GM18873 (cell line): ENCODE measurements around the gene YWHAH.
A peak's percentile ranks its signal among the peaks of the same experiment; 100 is the strongest.

ENCODE experiments used
- ATAC-seq: cut with Tn5 transposase; IDR thresholded peaks from one replicate; pipeline ENCODE4 v1.9.1; 2021; ENCODE audit warnings: mild to moderate bottlenecking, moderate library complexity, moderate number of reproducible peaks; ENCODE audit not compliant: unreplicated experiment, low FRiP score

Gene YWHAH

DNA sequence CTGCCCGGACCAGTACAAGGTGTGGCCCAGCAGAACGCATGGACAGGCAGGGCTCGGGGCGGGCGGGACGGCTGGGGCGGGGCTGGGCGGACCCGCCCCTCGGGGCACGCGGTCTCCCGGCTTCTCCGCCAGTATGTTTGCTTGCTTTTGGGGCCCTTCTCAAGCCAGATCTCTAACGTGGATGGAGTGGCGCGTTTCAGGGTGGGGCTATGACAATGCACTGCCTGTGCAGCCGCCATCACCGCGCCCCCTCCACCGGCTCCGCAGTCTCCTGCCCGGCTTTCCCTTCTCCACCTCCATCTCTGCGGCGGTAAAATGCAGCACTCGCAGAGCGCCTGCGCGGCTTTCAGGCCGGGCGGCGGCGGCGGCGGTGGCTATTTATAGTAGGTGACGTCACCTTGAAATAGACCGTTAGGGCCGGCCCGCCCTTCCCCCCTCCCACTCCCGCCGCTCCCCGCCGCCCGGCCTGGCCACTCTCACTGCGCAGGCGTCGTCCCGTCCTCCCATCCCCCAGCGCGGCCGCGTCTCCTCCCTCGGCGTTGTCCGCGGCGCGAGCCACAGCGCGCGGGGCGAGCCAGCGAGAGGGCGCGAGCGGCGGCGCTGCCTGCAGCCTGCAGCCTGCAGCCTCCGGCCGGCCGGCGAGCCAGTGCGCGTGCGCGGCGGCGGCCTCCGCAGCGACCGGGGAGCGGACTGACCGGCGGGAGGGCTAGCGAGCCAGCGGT, at the start of gene YWHAH:
TSS of gene YWHAH (plus strand) at position 558 of the 722 bp plus-strand sequence. CDS start 199 bp downstream, outside the sequence.
- peak; percentile 41 for ATAC-seq

DNA sequence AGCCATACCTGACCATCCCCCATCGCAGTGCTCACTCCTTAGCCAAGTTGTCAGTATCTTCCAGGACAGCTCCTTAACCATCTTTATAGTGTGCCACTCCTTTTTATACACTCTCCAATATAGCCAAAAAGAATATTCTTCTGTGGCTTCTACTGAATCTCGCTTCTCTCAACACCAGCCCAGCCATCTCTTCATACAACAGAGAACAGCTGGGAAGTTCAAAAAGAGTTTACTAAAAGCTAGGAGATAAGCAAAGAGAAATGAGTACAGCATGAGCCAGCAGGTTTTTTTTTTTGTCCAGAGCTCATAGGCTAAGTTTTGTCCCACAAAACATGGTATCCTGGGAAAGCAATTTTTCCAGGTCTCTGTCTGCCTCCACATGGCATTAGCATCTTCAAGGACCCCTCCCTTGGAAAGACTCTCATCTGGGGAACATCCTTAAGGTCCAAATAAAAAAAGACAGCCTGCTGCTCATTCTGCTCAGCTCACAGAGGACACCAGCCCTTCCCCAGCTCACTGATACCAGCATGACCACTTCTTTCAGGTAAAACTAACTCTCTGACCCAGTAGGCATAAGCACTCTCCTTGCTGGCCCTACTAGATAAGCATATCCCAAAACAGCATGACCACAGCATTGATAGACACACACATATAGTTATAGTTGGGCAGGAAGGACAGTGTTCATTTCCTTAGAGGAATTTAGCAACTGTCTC, 48.8 kb upstream of the YWHAH start:
- ATAC-seq = no peak

DNA sequence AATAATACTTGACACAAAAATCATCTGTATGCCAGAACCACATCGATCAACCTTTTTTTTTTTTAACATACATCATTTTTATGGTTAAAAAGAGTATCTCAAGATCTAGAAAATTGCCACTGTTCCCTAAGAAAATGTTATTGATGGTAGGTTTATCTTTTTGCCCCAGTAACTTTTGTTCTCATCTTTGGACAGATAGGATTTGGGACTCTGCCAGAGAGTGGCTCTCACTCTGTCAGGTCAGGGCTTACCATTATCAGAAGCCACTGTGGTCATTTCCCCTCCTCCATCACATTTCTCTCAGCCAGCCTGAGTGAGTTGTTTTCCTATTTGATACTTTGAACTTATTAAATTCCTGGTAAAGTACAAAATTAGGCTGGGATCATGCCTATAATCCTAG, 47.9 kb upstream of the YWHAH start:
- ATAC-seq = no peak

DNA sequence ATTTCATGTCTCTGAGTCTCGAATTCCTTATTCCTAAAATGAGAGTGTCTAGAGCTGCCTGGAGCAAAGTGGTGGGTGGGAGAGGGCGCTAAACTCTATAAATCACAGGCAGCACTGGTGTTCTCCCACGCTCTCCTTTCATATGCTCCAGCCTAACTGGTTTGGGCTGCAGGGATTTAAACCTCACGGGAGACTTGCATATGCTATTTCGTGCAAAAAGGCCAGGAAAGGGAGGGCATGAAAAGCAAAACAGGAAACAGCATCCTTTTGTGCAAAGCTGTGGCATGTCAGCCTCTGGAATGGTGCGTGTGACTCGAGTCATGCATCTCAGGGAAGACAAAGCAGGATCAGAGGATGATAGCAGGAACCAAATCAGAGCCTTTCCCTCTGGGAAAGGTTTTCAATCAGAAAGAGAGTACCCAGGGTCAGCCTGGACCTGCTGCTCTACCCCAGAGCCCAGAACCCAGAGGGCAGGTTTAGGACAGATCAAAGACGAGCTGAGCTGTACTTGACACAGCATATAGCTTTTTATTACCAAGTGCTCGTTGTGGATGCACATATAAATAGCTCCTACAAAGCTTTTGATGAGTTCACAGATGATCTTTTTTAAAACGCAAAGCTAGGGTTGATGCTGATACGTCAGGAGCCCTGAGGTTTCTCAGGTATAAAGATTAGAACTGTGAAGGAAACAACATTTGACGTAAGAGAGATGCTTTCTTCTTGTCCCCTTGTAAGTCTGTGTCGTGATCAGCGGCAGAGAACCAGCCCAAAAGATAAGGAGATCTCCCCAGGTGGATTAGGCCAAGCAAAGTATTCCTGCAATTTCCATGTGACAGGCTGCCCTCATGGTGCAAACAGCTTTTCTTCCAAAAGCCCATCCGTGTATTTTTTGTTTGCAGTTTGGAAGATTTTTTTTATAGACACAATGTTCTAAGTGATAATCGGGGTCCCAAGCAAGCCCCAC, 46.2 kb upstream of the YWHAH start:
- ATAC-seq = no peak

DNA sequence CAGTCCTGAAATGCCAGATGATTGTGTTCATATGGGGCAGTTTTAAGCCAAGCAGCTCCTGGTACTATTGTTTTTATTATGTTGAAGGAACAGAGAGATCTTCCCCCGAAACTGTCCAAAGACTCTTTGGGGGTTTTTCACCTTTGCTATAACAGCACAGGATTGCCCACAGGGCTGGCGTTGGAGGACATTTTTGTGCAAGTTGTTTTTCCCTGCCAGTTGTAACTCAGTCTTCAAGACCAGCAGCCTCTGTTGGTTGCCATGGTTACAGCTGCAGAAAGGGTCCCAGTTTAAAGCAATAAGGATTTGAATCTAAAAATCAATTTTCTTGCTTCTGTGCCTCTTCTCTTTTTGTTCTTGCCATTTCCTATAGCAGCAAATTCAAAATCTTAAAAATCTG, 45.4 kb upstream of the YWHAH start:
- no peak for ATAC-seq

DNA sequence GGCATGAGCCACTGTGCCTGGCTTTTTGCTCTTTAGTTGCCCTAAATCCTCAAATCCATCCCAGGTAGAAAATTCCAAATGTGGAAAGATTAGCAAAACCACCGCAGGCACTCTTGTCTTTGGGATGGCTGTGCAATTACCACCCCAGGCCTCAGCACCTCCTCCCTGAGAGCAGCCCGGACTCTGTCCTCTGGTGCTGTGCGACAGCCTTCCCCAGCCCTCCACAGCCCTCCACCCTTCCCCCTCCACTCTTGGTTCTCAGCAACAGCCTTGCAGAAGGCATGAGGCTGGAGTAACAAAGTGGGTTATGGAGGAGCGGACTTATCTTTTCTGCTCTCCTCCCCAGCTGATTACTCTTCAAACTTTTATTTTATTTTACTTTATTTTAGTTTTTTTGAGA, 44.7 kb upstream of the YWHAH start:
- no peak for ATAC-seq

DNA sequence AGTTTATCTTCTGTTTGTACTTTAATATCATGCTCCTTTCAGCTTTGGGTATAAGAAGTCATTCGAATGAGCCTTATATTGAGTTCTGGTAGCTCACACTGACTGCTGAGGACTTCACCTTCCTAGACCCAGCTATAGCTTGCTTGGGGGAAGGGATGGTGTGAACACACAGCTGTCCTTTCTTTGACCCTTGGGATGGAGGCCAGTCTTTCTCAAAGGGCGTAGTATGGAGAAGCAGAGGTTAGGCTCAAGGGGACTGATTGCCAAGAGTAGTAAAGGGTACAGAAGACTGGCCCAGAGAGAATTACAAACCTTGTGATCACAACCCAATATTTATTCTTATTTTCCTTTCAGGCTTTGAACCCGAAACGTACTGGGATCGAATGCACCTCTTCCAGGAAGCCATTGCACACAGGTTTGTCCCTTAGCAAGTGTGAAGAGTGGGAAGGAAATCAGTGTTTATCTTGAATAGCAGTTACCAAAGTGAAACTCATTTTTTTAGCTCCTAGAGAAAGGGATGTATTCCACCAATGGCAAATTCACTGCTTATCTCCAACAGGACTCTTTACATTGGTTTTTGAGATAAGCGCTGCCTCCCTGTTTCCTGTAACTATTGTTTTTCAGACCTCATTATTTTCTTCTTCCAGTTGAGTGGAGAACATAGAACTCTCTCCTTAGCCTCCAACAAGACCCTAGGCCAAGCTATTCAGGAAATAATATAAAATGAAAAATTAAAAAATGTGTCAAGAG, 42.8 kb upstream of the YWHAH start:
- no peak for ATAC-seq

DNA sequence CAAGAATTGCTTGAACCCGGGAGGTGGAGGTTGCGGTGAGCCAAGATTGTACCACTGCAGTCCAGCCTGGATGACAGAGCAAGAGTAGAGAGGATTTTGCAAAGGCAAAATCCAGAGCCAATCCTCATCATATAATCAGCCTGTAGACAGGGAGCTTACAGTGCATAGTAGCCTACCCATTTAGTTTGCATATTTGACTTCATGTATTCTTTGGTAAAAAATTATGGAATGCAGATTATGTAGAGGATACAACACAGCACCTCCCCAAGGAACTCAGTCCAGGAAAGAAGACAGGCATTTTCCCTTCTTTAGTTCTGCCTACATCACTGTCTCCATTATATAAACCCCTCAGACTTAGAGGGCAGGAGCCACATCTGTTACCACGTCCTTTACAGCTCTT, 39.7 kb upstream of the YWHAH start:
- no peak for ATAC-seq

DNA sequence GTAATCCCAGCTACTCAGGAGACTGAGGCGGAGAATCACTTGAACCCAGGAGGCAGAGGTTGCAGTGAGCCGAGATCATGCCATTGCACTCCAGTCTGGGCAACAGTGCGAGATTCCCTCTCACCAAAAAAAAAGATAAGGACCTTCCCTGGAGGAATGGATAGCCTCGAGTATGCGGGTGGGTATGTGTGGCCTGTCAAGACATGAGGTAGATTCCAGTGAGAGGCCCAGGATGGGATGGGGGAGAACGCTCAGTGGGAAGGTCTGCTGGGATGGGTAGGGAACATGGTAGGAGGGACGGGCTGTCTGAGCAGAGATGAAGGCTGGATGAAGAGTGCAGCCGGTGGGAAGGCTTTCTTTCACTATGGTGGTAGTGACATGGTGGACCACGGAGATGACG, 39.0 kb upstream of the YWHAH start:
- ATAC-seq = no peak

DNA sequence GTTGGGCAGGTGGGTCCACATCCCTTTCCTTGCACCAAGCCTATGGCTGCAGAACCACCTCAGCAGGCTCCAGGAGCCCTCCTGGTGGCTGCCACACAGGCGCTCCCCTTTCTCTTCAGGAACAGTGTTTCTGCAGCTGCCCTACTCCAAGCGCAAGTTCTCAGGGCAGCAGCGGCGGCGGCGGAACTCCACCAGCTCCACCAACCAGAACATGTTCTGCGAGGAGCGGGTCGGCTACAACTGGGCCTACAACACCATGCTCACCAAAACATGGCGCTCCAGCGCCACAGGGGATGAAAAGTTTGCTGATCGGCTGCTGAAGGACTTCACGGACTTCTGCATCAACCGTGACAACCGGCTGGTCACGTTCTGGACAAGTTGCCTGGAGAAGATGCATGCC, 38.2 kb upstream of the YWHAH start:
- no peak for ATAC-seq

DNA sequence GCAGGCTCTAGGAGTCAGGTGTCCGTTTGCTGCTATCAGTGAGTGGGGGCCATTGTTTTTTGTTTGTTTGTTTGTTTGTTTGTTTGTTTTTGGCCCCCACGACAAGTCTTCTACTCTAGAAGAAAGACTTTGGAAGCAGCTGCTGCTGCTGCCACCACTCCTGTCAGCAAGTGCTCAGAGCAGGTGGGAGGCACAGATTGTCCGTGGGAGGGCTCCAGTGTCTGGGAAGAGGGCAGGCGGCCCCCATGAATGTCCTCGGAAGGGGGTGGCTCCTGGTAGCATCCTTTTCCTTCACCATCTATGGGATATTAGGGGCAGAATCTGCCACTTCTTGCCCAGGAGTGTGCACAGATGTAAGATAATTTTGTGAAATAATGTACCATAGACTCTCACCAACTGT, 37.8 kb upstream of the YWHAH start:
- ATAC-seq = no peak

DNA sequence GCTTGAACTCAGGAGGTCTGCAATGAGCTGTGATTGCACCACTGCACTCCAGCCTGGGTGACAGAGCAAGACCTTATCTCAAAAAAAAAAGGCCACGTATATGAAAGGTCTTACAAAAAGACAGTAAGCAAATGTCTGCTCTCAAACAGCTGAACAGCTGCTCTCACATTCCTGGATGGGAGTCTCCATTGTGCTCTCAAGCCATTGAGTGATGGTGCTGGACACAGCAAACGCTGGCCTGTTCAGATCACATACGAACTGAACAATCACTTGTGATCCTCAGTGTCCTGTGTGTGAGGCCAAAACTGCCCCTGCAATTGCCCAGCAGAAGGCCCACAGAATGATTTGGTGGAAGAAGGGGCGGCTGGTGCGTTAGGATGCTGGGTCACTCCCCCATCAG, 34.4 kb upstream of the YWHAH start:
- no peak for ATAC-seq

DNA sequence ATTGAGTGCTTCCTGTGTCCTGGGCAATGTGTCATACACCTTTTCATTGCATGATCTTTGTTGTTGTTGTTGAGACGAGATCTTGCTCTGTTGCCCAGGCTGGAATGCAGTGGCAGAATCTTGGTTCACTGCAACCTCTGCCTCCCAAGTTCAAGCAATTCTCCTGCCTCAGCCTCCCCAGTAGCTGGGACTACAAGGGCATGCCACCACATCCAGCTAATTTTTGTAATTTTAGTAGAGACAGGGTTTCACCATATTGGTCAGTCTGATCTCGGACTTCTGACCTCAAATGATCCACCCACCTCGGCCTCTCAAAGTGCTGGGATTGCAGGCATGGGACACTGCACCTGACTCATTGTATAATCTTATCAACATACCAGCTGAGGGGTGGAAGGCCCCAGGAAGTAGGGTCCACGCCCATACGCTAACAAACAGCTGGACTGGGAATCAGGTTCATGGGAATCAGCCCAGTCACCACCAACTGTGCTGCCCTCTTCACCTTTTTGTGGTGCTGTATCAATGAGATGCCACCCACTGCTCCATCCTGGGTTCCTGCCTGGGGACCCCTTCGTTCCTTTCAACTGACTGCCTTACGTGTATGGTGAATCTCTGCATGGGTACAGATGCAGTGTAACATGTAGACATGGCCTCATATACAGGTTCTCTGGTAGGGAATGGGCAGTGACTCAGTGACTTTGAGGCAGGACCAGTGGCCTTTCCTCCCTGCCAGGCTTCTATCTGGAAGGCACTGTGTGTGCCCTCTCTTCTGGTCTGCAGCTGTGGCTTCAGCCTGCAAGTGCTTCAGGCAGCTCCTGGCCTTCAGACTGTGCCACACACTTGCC, 32.5 kb upstream of the YWHAH start:
- no peak for ATAC-seq

DNA sequence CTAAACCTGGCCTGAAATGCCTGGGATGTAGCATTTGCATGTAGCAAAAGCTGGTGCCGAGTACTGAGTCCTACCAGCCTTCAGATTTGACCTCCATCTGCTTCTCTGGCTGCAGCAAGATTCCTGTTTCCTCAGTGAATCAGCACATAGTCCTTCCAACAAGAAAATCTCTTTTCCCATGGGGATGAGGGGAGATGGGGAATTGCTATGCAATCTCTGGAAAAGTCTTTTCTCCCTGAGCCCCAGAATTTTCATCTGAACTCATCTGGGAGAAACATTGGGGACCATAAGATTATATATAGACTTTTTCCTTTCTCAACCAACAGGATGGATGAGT, 32.0 kb upstream of the YWHAH start:
- ATAC-seq = no peak

DNA sequence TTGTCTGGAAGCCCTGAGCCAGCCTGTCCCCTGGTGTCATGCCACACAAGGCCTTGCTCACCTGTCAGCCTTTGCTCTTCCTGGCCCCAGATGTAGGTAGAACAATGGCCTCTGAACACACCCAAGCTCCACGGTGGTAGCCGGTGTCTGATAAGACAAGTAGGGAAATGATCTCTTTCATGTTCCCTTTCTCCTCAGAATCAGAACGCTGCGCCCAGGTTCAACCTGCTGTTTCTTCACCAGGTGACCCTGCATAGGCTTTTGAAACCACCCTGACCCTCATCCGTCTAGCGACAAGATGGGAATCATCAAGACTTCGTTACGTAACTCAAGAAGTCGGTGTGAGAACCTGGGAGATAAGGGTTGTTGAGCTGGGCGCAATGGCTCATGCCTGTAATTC, 28.7 kb upstream of the YWHAH start:
- no peak for ATAC-seq

DNA sequence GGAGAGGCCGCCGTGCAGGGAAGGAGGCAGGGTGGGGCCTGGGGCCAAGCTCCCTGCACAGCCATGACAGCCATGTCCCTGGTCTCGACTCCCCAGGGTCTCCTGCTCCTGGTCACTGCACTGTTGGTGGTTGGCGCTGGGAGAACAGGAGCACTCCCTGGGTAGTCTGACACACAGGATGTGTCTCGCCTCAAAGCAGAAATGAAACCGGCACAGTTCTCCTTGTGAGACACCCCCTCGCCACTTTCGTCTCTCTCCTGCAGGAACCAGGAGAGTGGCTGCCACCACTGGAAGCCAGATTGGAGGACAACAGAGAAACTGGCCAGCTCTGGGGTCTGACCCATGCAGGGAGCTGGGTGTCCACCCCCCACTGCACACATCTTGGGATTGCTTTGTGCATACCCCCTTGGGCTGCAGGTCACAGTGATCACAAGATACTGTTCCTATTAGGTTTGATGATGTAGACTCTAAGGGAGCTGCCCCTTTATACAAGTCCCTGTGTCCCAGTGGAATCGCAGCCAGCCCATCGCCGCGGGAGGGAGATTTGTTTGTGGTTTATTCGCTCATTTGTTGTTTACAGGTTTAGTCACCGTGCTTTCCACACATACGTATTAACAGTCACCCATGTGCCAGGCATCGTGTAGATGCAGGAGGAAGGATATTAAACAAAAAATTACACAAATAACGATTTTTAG, 27.0 kb upstream of the YWHAH start:
- no peak for ATAC-seq

DNA sequence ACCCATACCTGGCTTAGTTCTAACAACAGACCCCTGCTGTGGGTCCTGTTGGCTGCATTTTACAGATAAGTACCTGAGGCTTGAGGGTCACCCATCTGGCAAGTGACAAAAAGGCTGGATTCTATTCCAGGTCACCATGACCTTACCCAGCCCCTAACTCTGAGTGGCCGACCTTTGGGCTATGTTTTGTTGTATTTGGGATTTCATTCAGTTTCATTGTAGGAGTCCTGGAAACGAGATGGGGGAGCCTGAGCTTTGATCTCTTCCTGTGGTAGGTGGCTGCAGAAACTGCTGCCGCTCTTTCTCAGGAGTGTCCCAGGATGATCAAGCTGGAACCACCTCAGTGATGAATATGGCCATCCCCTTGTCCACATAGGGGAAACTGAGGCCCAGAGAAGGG, 24.6 kb upstream of the YWHAH start:
- no peak for ATAC-seq

DNA sequence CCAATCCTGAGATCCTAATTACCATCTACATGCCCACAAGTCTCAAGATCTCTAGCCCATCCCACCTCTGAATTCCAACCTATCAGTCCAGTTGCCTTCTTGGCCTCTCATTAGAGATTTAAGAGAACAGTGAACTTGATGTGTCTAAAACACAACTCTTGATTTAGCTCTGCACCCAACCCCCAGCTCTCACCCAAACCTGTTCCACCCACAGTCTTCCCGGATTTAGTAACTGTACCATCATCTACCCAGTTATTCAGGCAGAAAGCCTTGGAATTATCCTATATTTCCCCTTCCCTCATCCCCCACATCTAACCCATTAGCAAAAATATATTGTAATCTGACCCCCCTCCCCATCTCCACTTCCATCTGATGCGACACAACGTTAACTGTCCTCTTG, 24.0 kb upstream of the YWHAH start:
- ATAC-seq = no peak

DNA sequence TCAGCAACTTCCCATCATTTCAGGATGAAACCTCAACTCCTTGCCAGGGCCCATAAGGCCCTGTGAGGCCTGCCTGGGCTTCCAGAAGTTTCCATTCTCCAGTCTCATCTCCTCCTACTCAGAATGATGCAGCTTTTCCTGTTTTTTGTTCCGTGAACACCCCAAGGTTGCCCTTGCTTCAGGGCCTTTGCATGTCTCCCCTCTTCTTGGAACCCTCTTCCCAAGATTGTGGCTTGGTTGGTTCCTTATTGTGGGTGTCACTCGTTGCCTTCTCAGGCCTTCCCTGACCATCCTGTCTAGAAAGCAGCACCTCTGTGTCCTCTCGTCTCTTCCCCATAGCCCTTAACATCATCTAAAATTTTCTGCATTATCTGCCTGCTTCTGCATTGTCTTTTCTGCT, 23.2 kb upstream of the YWHAH start:
- ATAC-seq = no peak
